Calu3 (cell line): ENCODE data around the gene IQSEC3. TPM values are rescaled to one million over a fixed set of nuclear protein-coding genes. Genes with fewer than 3 reads are reported as not detected.

Source experiments
- BruUV-seq: library from RNA; stranded (reverse); fragments of 400-500 nt; replicated peaks from 2 replicates; lab custom pipeline; 2021; lab: Mats Ljungman, UMichigan
- CTCF ChIA-PET: fragments of 300-600 bp; sonication (Branson Sonifier 250); formaldehyde crosslinking; loops from one replicate; lab custom pipeline; 2022; ENCODE audit warnings: antibody characterized with exemption; lab: Charles Lee
- DNase-seq: peaks from one replicate; pipeline ENCODE4 v3.0.0; 2022
- H3K27ac Mint-ChIP-seq: one replicate; pipeline ENCODE4 v1.8.0; 2022; ENCODE audit warnings: mixed read lengths; ENCODE audit not compliant: unreplicated experiment
- H3K27me3 Mint-ChIP-seq: one replicate; pipeline ENCODE4 v1.8.0; 2022; ENCODE audit warnings: mixed read lengths; ENCODE audit not compliant: unreplicated experiment
- H3K36me3 Mint-ChIP-seq: one replicate; pipeline ENCODE4 v1.8.0; 2022; ENCODE audit warnings: mild to moderate bottlenecking, moderate library complexity, mixed read lengths; ENCODE audit not compliant: insufficient read depth, unreplicated experiment
- H3K4me1 Mint-ChIP-seq: one replicate; pipeline ENCODE4 v1.8.0; 2022; ENCODE audit warnings: mild to moderate bottlenecking, low read depth, mixed read lengths; ENCODE audit not compliant: unreplicated experiment
- H3K4me3 Mint-ChIP-seq: one replicate; pipeline ENCODE4 v1.8.0; 2022; ENCODE audit warnings: mild to moderate bottlenecking, low read depth, moderate library complexity, mixed read lengths; ENCODE audit not compliant: unreplicated experiment
- H3K9me3 Mint-ChIP-seq: one replicate; pipeline ENCODE4 v1.8.0; 2022; ENCODE audit warnings: low read depth, mixed read lengths; ENCODE audit not compliant: unreplicated experiment
- intact Hi-C: fragments of 100-400 bp; cut with micrococcal nuclease; formaldehyde crosslinking; loops from one replicate; pipeline ENCODE4 v1.10.0; 2022; ENCODE audit not compliant: unreplicated experiment
- total RNA-seq: library from RNA; stranded (reverse); gene quantifications from 2 replicates; pipeline ENCODE4 v1.2.3, GENCODE V29; 2022
- TF ChIP-seq, protein P1 (sequence below): fragments of 200-600 bp; IDR thresholded peaks from one replicate; pipeline ENCODE4 v1.8.0; 2022; ENCODE audit warnings: antibody characterized with exemption; ENCODE audit not compliant: unreplicated experiment

IQSEC3 gene
- total RNA-seq, 1 experiment from 2014 or later: not detected

- no TSS peak for BruUV-seq
- H3K27me3 Mint-ChIP-seq: peaks cover 77% of the 10 kb centered on the region
- CTCF ChIA-PET: no interaction called here
These were observed 104.7 kb downstream of the IQSEC3 start for GRCh38 chr12:171276-171675.

GRCh38 chr12:171743-172676, 105.4 kb downstream of the IQSEC3 start:
- CTCF ChIA-PET: interaction anchor here (0.7 kb wide), 1 partner anchor 1525 kb away, joined by 4 read pairs; no protein-coding TSS in a partner anchor
- intact Hi-C loops: no loop called here

More at GRCh38 chr12:171276-171675, 104.7 kb downstream of the IQSEC3 start:
- no peak for DNase-seq
- Mint-ChIP-seq H3K4me1 (peaks cover 2% of the 10 kb centered on the region), H3K9me3 (no peaks in the 10 kb centered on the region), H3K4me3 (no peak overlapping the region), H3K36me3 (no peaks in the 10 kb centered on the region), H3K27ac (no peak overlapping the region)
- TF ChIP-seq, protein P1, sequence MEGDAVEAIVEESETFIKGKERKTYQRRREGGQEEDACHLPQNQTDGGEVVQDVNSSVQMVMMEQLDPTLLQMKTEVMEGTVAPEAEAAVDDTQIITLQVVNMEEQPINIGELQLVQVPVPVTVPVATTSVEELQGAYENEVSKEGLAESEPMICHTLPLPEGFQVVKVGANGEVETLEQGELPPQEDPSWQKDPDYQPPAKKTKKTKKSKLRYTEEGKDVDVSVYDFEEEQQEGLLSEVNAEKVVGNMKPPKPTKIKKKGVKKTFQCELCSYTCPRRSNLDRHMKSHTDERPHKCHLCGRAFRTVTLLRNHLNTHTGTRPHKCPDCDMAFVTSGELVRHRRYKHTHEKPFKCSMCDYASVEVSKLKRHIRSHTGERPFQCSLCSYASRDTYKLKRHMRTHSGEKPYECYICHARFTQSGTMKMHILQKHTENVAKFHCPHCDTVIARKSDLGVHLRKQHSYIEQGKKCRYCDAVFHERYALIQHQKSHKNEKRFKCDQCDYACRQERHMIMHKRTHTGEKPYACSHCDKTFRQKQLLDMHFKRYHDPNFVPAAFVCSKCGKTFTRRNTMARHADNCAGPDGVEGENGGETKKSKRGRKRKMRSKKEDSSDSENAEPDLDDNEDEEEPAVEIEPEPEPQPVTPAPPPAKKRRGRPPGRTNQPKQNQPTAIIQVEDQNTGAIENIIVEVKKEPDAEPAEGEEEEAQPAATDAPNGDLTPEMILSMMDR: no peak
- intact Hi-C loops: no loop called here

GRCh38 chr12:172732-173161, 106.2 kb downstream of the IQSEC3 start:
- Mint-ChIP-seq H3K36me3 (no peaks in the 10 kb centered on the region), H3K9me3 (no peaks in the 10 kb centered on the region), H3K4me1 (peaks cover 10% of the 10 kb centered on the region), H3K27ac (no peak overlapping the region), H3K27me3 (peaks cover 71% of the 10 kb centered on the region), H3K4me3 (no peak overlapping the region)
- BruUV-seq: no TSS peak
- TF ChIP-seq, protein P1: no peak
- CTCF ChIA-PET: interaction anchor here (0.7 kb wide), 1 partner anchor 1524 kb away, joined by 4 read pairs; no protein-coding TSS in a partner anchor
- intact Hi-C loops: no loop called here
- no peak for DNase-seq

More at GRCh38 chr12:171743-172676, 105.4 kb downstream of the IQSEC3 start:
- Mint-ChIP-seq H3K27ac (no peak overlapping the region), H3K4me1 (peaks cover 9% of the 10 kb centered on the region), H3K4me3 (no peak overlapping the region), H3K36me3 (no peaks in the 10 kb centered on the region), H3K9me3 (no peaks in the 10 kb centered on the region), H3K27me3 (peaks cover 71% of the 10 kb centered on the region)
- no peak for DNase-seq
- BruUV-seq: no TSS peak
- TF ChIP-seq, protein P1: no peak

GRCh38 chr12:174124-174523, 107.6 kb downstream of the IQSEC3 start:
- no peaks in the 10 kb centered on the region for H3K36me3 Mint-ChIP-seq
- DNase-seq: no peak
- H3K27ac Mint-ChIP-seq: no peak overlapping the region
- no TSS peak for BruUV-seq
- CTCF ChIA-PET: interaction anchor here (0.6 kb wide), 1 partner anchor 775 kb away, joined by 3 read pairs; the partner anchor contains the start of gene RAD52
- intact Hi-C loops: no loop called here
- peaks cover 10% of the 10 kb centered on the region for H3K4me1 Mint-ChIP-seq
- H3K4me3 Mint-ChIP-seq: no peak overlapping the region
- no peaks in the 10 kb centered on the region for H3K9me3 Mint-ChIP-seq
- TF ChIP-seq, protein P1: no peak
- peaks cover 68% of the 10 kb centered on the region for H3K27me3 Mint-ChIP-seq
